ENCODE data around the gene SERPING1. TPM values are rescaled to one million over a fixed set of nuclear protein-coding genes. Genes with fewer than 3 reads are reported as not detected.

The SERPING1 gene
- total RNA-seq, 4 donors from 2014 or later, result 89.4 to 236 (median 103) TPM

DNA sequence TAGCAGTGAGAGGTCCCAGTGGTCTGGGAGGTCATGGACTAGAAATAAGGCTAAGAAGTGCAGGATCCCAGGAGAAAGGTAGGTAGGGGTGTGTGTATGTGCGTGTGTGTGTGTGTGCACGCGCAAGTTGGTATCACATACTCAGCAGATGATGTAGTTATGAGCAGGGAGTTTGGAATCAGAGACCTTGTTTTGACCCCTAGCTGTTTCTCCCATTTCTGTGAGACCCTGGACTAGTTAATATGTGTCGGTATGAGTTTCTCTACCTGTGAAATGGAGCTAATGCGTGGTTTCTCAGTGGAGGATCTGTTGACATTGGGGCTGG lies 1.3 kb downstream of the SERPING1 start:
- no peak for TF ChIP-seq POLR2A (IDR thresholded peaks at IDR 0.05)
- TF ChIP-seq, protein P1, sequence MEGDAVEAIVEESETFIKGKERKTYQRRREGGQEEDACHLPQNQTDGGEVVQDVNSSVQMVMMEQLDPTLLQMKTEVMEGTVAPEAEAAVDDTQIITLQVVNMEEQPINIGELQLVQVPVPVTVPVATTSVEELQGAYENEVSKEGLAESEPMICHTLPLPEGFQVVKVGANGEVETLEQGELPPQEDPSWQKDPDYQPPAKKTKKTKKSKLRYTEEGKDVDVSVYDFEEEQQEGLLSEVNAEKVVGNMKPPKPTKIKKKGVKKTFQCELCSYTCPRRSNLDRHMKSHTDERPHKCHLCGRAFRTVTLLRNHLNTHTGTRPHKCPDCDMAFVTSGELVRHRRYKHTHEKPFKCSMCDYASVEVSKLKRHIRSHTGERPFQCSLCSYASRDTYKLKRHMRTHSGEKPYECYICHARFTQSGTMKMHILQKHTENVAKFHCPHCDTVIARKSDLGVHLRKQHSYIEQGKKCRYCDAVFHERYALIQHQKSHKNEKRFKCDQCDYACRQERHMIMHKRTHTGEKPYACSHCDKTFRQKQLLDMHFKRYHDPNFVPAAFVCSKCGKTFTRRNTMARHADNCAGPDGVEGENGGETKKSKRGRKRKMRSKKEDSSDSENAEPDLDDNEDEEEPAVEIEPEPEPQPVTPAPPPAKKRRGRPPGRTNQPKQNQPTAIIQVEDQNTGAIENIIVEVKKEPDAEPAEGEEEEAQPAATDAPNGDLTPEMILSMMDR (IDR thresholded peaks at IDR 0.05), result no peak
- intact Hi-C loops (cut with DNase I; ENCODE audit: low total_unique reads), result no loop called here
- no peak overlapping the region for H3K4me3 ChIP-seq (ENCODE audit: low read depth, poor library complexity, severe bottlenecking)
- DNase-seq (ENCODE audit: low spot score in 2 of 2), result no peak
- 49 to 53% methylated on average over 5 of the region's 5 CpGs for WGBS, 2 donors

DNA sequence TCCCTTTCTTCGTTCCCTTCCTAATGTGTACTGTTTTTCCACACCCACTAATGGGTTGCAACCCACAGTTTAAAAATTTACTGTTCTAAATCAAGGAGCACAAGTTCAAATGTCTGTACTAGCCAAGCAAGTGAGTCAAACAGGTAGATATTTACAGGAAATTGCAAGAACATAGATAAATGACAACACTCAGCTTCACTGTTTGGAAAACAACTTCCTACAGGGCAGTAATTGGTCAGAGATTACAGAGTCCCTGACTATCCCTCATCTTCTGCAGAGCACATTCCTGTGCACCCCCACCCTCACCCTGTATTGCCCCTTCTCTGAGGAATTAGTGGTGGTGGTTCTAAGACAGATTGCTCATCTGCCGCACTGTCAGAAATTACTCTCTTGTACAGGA lies 1.9 kb downstream of the SERPING1 start:
- H3K4me3 ChIP-seq (ENCODE audit: low read depth, poor library complexity, severe bottlenecking), result no peak overlapping the region
- TF ChIP-seq POLR2A (IDR thresholded peaks at IDR 0.05), result no peak
- TF ChIP-seq, protein P1 (IDR thresholded peaks at IDR 0.05), result no peak
- intact Hi-C loops (cut with DNase I; ENCODE audit: low total_unique reads), result no loop called here
- 35 to 48% methylated on average over 2 of the region's 2 CpGs for WGBS, 2 donors
- DNase-seq (ENCODE audit: low spot score in 2 of 2), result no peak

DNA sequence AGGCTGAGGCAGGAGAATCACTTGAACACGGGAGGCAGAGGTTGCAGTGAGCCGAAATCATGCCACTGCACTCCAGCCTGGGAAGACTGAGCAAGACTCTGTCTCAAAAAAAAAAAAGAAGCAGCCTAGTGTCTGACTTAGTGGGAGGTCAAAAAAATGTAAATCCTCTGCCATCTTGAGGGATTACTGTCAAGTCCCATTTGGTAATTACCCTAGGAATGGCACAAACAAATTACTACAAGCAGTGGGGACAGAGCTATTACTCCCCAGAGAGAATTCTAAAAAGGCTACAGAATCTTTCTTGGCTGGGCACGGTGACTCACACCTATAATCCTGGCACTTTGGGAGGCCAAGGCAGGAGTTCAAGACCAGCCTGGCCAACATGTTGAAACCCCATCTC lies 3.8 kb downstream of the SERPING1 start:
- no peak for TF ChIP-seq POLR2A (IDR thresholded peaks at IDR 0.05)
- TF ChIP-seq, protein P1 (IDR thresholded peaks at IDR 0.05), result no peak
- intact Hi-C loops (cut with DNase I; ENCODE audit: low total_unique reads), result no loop called here
- no peak overlapping the region for H3K4me3 ChIP-seq (ENCODE audit: low read depth, poor library complexity, severe bottlenecking)
- 89 to 90% methylated on average over 3 of the region's 3 CpGs for WGBS, 2 donors
- no peak for DNase-seq (ENCODE audit: low spot score in 2 of 2)

DNA sequence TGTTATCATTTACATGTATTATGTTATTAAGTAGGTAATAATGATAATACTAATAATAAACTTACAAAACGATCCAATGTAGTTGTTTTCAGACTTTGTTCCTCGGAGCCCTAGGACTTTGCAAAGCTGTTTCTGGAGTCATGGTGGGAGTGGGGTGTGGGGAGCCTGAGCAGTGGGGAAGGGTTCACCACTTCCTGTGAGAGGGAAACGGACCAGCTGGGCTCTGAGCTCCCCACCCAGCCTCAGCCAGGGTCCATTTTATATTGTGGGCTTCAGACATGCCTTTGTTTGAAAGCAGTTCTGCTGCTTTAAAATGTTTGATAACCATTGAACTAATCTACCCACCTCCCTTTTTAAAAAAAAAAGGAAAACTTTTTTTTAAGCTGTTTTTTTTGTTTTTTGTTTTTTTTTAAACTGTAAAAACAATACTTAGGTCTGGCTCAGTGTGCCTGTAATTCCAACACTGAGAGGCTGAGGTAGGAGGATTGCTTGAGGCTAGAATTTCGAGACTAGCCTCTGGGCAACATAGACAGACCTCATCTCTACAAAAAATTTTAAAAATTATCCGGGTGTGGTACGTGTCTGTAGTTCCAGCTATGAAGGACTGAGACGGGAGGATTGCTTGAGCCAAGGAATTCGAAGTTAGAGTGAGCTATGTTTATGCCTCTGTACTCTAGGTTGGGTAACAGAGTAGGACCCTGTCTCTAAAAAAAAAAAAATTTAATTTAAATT lies 7.0 kb downstream of the SERPING1 start:
- intact Hi-C loops (cut with DNase I; ENCODE audit: low total_unique reads), result no loop called here
- H3K4me3 ChIP-seq (ENCODE audit: low read depth, poor library complexity, severe bottlenecking), result no peak overlapping the region
- no peak for TF ChIP-seq POLR2A (IDR thresholded peaks at IDR 0.05)
- TF ChIP-seq, protein P1 (IDR thresholded peaks at IDR 0.05), result no peak
- 51 to 60% methylated on average over 8 of the region's 8 CpGs for WGBS, 2 donors
- no peak for DNase-seq (ENCODE audit: low spot score in 2 of 2)

DNA sequence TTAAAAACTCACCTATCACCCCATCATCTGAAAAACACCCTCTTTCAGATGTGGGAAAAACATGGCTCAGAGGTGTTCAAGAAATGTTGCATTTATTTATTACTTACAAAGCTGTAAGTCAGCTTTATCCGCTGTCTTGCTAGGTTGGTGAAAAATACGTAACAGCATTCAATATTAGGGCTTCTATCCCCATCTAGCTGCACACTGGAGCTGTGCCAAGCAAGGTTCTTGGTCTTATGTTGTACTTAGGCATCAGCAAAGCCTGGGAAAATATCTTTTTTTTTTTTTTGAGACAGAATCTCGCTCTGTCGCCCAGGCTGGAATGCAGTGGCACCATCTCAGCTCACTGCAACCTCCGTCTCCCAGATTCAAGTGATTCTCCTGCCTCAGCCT lies 7.5 kb downstream of the SERPING1 start:
- WGBS, 2 donors, result 89 to 91% methylated on average over 5 of the region's 5 CpGs
- TF ChIP-seq, protein P1 (IDR thresholded peaks at IDR 0.05), result no peak
- no peak for TF ChIP-seq POLR2A (IDR thresholded peaks at IDR 0.05)
- intact Hi-C loops (cut with DNase I; ENCODE audit: low total_unique reads), result no loop called here
- H3K4me3 ChIP-seq (ENCODE audit: low read depth, poor library complexity, severe bottlenecking), result no peak overlapping the region
- DNase-seq (ENCODE audit: low spot score in 2 of 2), result no peak

DNA sequence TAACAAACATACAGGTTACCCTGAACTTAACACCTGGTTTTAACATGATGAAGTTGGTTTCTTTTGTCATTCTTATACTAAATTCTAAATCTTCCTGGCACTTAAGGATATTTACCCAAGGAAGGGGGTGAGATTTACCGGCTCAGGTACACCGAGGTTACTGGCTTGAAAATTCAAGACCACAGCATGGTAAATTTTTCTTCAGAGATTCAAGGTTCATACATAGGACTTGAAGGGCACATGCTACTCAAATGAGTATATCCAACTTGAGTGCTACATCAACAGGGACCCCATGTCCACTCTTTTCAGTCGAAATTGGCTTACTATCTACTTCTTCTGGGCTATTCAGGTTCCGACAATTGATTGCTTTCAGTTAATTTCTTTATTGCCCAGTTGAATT lies 12.7 kb downstream of the SERPING1 start:
- H3K4me3 ChIP-seq (ENCODE audit: low read depth, poor library complexity, severe bottlenecking), result no peak overlapping the region
- intact Hi-C loops (cut with DNase I; ENCODE audit: low total_unique reads), result no loop called here
- TF ChIP-seq, protein P1 (IDR thresholded peaks at IDR 0.05), result no peak
- no peak for TF ChIP-seq POLR2A (IDR thresholded peaks at IDR 0.05)
- WGBS, 2 donors, result 89 to 91% methylated on average over 4 of the region's 4 CpGs
- DNase-seq (ENCODE audit: low spot score in 2 of 2), result no peak
